ENCODE results near the gene CHMP4A. TPM values are rescaled to one million over a fixed set of nuclear protein-coding genes. Genes with fewer than 3 reads are reported as not detected.

Gene CHMP4A
- polyA plus RNA-seq, 1 donor (not counting 4 experiments of a cell fraction or from before 2014, with no cell fraction given): 54.5 TPM

GRCh38 chr14:24255438-24255837 lies 42.1 kb upstream of the CHMP4A start:
- Histone ChIP-seq H3K9me1 (ENCODE audit: control insufficient read depth, extremely low read depth, insufficient read depth, low read length) (no peaks in the 10 kb centered on the region), H3K27me3 (ENCODE audit: control insufficient read depth, extremely low read depth, insufficient read depth, low read length) (no peaks in the 10 kb centered on the region), H3K4me3 (ENCODE audit: control insufficient read depth in 2 of 3, extremely low read depth in 1 of 3, insufficient read depth in 2 of 3, low read depth in 1 of 3, low read length in 3 of 3) (no peak overlapping the region), H3K4me2 (ENCODE audit: control insufficient read depth, extremely low read depth, insufficient read depth, low read depth, low read length) (no peak overlapping the region), H4K20me1 (ENCODE audit: control insufficient read depth, extremely low read depth, insufficient read depth, low read length) (no peaks in the 10 kb centered on the region), H3K36me3 (ENCODE audit: control insufficient read depth in 2 of 2, extremely low read depth in 1 of 2, insufficient read depth in 2 of 2, low read length in 2 of 2) (peaks cover 18 to 25% of the 10 kb centered on the region in 2 experiments), H3K9ac (ENCODE audit: control insufficient read depth, extremely low read depth, insufficient read depth, low read length) (no peak overlapping the region), H2AFZ (ENCODE audit: control insufficient read depth, low read length) (no peak overlapping the region), H3K4me1 (ENCODE audit: control insufficient read depth, extremely low read depth, insufficient read depth, low read length) (peaks cover 13% of the 10 kb centered on the region), H3K79me2 (ENCODE audit: control insufficient read depth, insufficient read depth, low read length) (no peaks in the 10 kb centered on the region), H3K27ac (ENCODE audit: control insufficient read depth, insufficient read depth, low read length) (no peak overlapping the region), H3K9me3 (ENCODE audit: control insufficient read depth, low read depth, low read length) (no peaks in the 10 kb centered on the region)
- dilution Hi-C loops (cut with MboI; ENCODE audit: extremely low pct_ligation_motif_present, low sequenced_read_pairs): no loop called here
- TF ChIP-seq CTCF (optimal IDR thresholded peaks at IDR 0.05 in 1 of 3, IDR thresholded peaks at IDR 0.05 in 1 of 3, conservative IDR thresholded peaks at IDR 0.05 in 1 of 3; ENCODE audit: extremely low read depth in 1 of 3, insufficient read depth in 2 of 3, low read length in 3 of 3) (no peak), EZH2 (IDR thresholded peaks at IDR 0.05; ENCODE audit: low read length) (no peak)
- FAIRE-seq (no peak), DNase-seq (ENCODE audit: low read depth, low spot score) (no peak)

GRCh38 chr14:24254630-24255392 lies 41.5 kb upstream of the CHMP4A start:
- H3K4me1 ChIP-seq (ENCODE audit: control insufficient read depth, extremely low read depth, insufficient read depth, low read length): peaks cover 13% of the 10 kb centered on the region
- dilution Hi-C loops (cut with MboI; ENCODE audit: extremely low pct_ligation_motif_present, low sequenced_read_pairs): no loop called here
- TF ChIP-seq EZH2 (IDR thresholded peaks at IDR 0.05; ENCODE audit: low read length) (no peak), CTCF (optimal IDR thresholded peaks at IDR 0.05 in 1 of 3, IDR thresholded peaks at IDR 0.05 in 1 of 3, conservative IDR thresholded peaks at IDR 0.05 in 1 of 3; ENCODE audit: extremely low read depth in 1 of 3, insufficient read depth in 2 of 3, low read length in 3 of 3) (no peak)
- H3K4me3 ChIP-seq (ENCODE audit: control insufficient read depth in 2 of 3, extremely low read depth in 1 of 3, insufficient read depth in 2 of 3, low read depth in 1 of 3, low read length in 3 of 3): no peak overlapping the region
- no peaks in the 10 kb centered on the region for H4K20me1 ChIP-seq (ENCODE audit: control insufficient read depth, extremely low read depth, insufficient read depth, low read length)
- no peak overlapping the region for H3K27ac ChIP-seq (ENCODE audit: control insufficient read depth, insufficient read depth, low read length)
- H3K27me3 ChIP-seq (ENCODE audit: control insufficient read depth, extremely low read depth, insufficient read depth, low read length): no peaks in the 10 kb centered on the region
- H3K9me1 ChIP-seq (ENCODE audit: control insufficient read depth, extremely low read depth, insufficient read depth, low read length): no peaks in the 10 kb centered on the region
- peaks cover 18 to 28% of the 10 kb centered on the region in 2 experiments for H3K36me3 ChIP-seq (ENCODE audit: control insufficient read depth in 2 of 2, extremely low read depth in 1 of 2, insufficient read depth in 2 of 2, low read length in 2 of 2)
- no peak overlapping the region for H3K4me2 ChIP-seq (ENCODE audit: control insufficient read depth, extremely low read depth, insufficient read depth, low read depth, low read length)
- H3K9ac ChIP-seq (ENCODE audit: control insufficient read depth, extremely low read depth, insufficient read depth, low read length): no peak overlapping the region
- DNase-seq (ENCODE audit: low read depth, low spot score): no peak
- H3K9me3 ChIP-seq (ENCODE audit: control insufficient read depth, low read depth, low read length): no peaks in the 10 kb centered on the region
- no peak overlapping the region for H2AFZ ChIP-seq (ENCODE audit: control insufficient read depth, low read length)
- H3K79me2 ChIP-seq (ENCODE audit: control insufficient read depth, insufficient read depth, low read length): no peaks in the 10 kb centered on the region
- no peak for FAIRE-seq

Data from keratinocyte (primary cell).